HFFc6 (cell line): ENCODE measurements around the gene HMGB4. TPM values are rescaled to one million over a fixed set of nuclear protein-coding genes. Genes with fewer than 3 reads are reported as not detected.

Experiments used
- DNase-seq: peaks from one replicate; pipeline ENCODE4 v3.0.0-alpha.2; 2018
- H3K27ac Mint-ChIP-seq: 2 replicates; pipeline ENCODE4 v1.8.0; 2020; ENCODE audit warnings: mild to moderate bottlenecking, mixed read lengths
- H3K27me3 Mint-ChIP-seq: 2 replicates; pipeline ENCODE4 v1.8.0; 2021; ENCODE audit warnings: mild to moderate bottlenecking, moderate library complexity, mixed read lengths; ENCODE audit not compliant: insufficient read depth
- H3K36me3 Mint-ChIP-seq: 2 replicates; pipeline ENCODE4 v1.8.0; 2021; ENCODE audit warnings: low read depth, mixed read lengths
- H3K4me1 Mint-ChIP-seq: 2 replicates; pipeline ENCODE4 v1.8.0; 2020; ENCODE audit warnings: low read depth, mixed read lengths
- H3K4me3 Mint-ChIP-seq: 2 replicates; pipeline ENCODE4 v1.8.0; 2020; ENCODE audit warnings: mild to moderate bottlenecking, moderate library complexity, mixed read lengths
- H3K9me3 Mint-ChIP-seq: 2 replicates; pipeline ENCODE4 v1.8.0; 2020; ENCODE audit warnings: mild to moderate bottlenecking, mixed read lengths
- total RNA-seq, 6 experiments: library from RNA; stranded (reverse); fragmentation: NEBNext Ultra II Directional; extraction: Animal tissue kit (Norgen Biotek cat#: 25700); gene quantifications; 2 replicates in 1 of 6; 3 replicates in 5 of 6; pipeline ENCODE4 v1.2.3, GENCODE V29; 2021
- TF ChIP-seq, protein P1 (sequence below): fragments of 200-600 bp; sonication (generic); IDR thresholded peaks from 2 replicates; pipeline ENCODE4 v1.5.0; 2021; ENCODE audit warnings: antibody characterized with exemption, mild to moderate bottlenecking

HMGB4 gene
- total RNA-seq, 6 experiments from 2014 or later = not detected

DNA sequence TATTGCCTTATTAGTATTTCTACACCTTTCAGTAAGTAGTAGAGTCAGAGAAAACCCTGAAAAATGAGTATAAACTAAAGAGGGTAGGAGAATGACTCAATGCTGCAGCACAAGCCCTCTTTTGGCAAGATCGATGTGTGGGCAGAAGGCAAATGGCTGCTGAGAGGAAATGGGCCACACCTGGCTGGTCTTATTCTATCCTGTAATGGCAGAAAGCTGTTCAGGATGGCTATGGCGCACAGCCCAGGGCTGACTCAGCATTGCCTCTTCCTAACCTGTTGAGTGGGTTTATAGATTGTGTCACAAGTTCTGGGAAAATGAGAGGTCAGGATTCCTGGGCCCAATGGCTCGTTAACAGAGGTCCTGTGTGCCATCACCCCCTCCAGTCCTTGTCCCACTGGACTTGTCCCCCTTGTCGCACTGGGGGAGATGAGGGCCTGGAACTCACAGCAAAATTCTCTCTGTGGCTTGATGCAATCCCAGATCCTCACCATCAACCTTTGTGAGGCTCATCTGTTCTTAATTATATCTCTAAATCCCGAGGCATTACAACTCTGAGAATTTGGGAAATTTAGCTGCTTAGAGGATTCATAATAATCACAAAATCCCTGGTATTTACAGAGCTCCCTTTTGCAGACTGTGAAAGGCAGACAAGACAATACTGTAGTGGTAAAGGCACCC is 13.2 kb downstream of the HMGB4 start:
- peaks cover 11% of the 10 kb centered on the region; the same call in 1 of the 2 replicates for H3K4me1 Mint-ChIP-seq
- H3K27ac Mint-ChIP-seq = no peak overlapping the region
- TF ChIP-seq, protein P1, sequence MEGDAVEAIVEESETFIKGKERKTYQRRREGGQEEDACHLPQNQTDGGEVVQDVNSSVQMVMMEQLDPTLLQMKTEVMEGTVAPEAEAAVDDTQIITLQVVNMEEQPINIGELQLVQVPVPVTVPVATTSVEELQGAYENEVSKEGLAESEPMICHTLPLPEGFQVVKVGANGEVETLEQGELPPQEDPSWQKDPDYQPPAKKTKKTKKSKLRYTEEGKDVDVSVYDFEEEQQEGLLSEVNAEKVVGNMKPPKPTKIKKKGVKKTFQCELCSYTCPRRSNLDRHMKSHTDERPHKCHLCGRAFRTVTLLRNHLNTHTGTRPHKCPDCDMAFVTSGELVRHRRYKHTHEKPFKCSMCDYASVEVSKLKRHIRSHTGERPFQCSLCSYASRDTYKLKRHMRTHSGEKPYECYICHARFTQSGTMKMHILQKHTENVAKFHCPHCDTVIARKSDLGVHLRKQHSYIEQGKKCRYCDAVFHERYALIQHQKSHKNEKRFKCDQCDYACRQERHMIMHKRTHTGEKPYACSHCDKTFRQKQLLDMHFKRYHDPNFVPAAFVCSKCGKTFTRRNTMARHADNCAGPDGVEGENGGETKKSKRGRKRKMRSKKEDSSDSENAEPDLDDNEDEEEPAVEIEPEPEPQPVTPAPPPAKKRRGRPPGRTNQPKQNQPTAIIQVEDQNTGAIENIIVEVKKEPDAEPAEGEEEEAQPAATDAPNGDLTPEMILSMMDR = no peak
- H3K36me3 Mint-ChIP-seq = no peaks in the 10 kb centered on the region; the same call in 1 of the 2 replicates
- no peak overlapping the region for H3K4me3 Mint-ChIP-seq
- H3K27me3 Mint-ChIP-seq = peaks cover 2% of the 10 kb centered on the region
- DNase-seq = peak; percentile 47
- H3K9me3 Mint-ChIP-seq = peaks cover 9% of the 10 kb centered on the region

DNA sequence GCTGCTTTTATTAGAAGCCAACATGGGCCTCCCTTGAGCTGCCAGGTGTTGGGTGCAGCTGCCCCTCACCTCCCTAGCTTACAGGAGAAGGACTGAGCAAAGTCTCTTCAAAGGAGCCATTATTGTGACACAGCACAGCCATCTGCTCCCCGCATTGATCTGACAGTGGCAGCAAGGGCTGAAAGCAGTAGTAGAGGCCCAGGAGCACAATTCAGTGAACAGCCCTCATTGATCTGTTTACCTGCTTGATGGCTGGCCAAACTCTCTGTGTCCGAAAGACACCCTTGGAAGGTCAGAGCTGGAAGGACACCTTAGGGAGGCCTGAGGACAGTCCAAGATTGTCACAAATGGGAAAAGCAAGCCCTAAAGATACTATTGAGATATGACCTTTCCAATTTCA is 14.5 kb downstream of the HMGB4 start:
- DNase-seq = no peak
- peaks cover 2% of the 10 kb centered on the region for H3K27me3 Mint-ChIP-seq
- TF ChIP-seq, protein P1 = no peak
- no peak overlapping the region for H3K27ac Mint-ChIP-seq
- peaks cover 5% of the 10 kb centered on the region for H3K9me3 Mint-ChIP-seq
- H3K4me3 Mint-ChIP-seq = no peak overlapping the region
- H3K4me1 Mint-ChIP-seq = peaks cover 11% of the 10 kb centered on the region; the same call in 1 of the 2 replicates
- no peaks in the 10 kb centered on the region; the same call in 1 of the 2 replicates for H3K36me3 Mint-ChIP-seq

DNA sequence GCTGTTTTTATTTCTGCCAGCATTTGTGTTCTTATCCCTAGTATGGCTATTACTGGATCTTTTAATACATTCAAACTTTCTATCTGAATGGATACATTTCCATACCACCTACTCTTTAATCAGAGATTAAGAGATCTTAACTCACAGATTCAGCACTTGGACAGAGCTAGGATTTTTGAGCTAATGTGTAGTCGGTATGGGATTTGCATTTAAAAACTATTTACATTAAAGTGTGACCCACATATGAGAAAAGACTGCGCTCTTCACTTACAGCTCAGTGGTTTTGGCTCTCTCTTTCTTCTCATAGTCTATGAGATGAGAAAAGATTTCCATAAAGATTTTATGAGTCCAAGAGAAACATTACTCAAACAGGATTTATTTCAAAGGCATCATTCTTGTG is 16.4 kb downstream of the HMGB4 start:
- H3K4me1 Mint-ChIP-seq = peaks cover 11% of the 10 kb centered on the region; the same call in 1 of the 2 replicates
- H3K27me3 Mint-ChIP-seq = peaks cover 2% of the 10 kb centered on the region
- H3K9me3 Mint-ChIP-seq = peaks cover 10% of the 10 kb centered on the region; the same call in 1 of the 2 replicates
- TF ChIP-seq, protein P1 = no peak
- H3K4me3 Mint-ChIP-seq = no peak overlapping the region
- no peaks in the 10 kb centered on the region for H3K36me3 Mint-ChIP-seq
- no peak overlapping the region for H3K27ac Mint-ChIP-seq
- DNase-seq = peak; percentile 1

DNA sequence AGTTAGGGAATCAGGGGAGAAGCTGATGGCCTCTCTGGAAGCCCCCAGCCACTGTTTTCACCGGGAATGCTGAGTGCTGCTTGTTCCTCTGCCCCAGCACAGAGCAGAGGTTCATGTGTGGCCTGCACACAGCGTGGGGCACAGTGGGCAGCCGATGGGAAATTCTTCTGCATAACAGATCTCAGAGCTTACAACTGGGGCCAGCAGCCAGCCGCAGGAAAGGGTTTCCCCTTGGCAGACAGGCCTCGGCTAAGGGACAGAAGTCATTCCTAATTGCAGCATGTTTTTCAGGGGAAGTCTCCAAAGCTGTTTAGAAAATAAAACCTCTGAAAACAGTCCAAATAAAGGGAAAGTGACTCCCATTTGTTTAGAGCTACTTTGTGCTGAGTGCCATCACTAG is 22.6 kb downstream of the HMGB4 start:
- Mint-ChIP-seq H3K4me3 (no peak overlapping the region), H3K9me3 (peaks cover 10% of the 10 kb centered on the region; the same call in 1 of the 2 replicates), H3K27me3 (peaks cover 2% of the 10 kb centered on the region), H3K27ac (no peak overlapping the region), H3K36me3 (no peaks in the 10 kb centered on the region), H3K4me1 (no peaks in the 10 kb centered on the region)
- TF ChIP-seq, protein P1 = no peak
- DNase-seq = no peak

DNA sequence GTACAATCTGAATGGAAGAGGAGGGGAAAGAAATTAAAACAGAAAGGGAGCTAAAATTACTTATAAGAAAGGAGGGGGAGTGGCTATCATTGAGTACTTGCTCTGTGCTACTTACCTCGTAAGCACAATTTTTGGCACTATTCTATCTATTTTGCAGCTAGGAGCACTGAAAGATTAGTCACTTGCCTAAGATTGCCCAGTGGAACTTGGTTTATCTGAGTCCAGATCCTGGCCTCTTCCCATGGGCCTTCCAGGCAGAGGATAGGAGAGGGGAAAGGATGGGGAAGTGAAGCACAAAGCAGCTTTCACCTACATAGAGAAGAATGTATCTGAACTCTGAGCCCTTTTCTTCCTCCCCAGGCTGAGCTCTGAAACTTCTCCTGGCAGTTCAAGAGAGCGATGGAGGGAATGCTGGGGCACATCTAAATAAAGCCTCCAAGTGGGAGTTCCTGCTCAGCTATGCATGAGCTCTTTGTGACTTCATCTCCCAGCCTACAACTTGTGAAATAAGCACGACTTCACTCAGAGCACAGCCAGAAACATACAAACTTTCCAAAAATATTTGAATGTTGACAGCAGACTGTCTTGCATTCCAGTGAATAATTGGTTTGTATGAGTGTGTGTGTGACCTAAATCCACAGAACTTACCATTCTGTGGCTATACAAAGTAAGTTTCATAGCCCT is 29.4 kb downstream of the HMGB4 start:
- H3K4me3 Mint-ChIP-seq = no peak overlapping the region; the same call in 1 of the 2 replicates
- no peaks in the 10 kb centered on the region; the same call in 1 of the 2 replicates for H3K27me3 Mint-ChIP-seq
- TF ChIP-seq, protein P1 = no peak
- no peaks in the 10 kb centered on the region for H3K36me3 Mint-ChIP-seq
- DNase-seq = peak; percentile 84
- H3K27ac Mint-ChIP-seq = peak overlapping the region; percentile 54; the same call in 1 of the 2 replicates
- H3K4me1 Mint-ChIP-seq = peaks cover 13% of the 10 kb centered on the region; the same call in 1 of the 2 replicates
- peaks cover 4% of the 10 kb centered on the region; the same call in 1 of the 2 replicates for H3K9me3 Mint-ChIP-seq
